OCI-LY7 (cell line): ENCODE results near the gene SEPTIN12.

Experiments used
- CTCF ChIP-seq: fragments of 200-600 bp; sonication (generic); conservative IDR thresholded peaks from 2 replicates; pipeline ENCODE4 v1.5.1; 2014; ENCODE audit warnings: mild to moderate bottlenecking, antibody characterized with exemption, low read length, moderate library complexity, mixed read lengths
- EZH2phosphoT487 ChIP-seq: fragments of 200-600 bp; sonication (generic); IDR thresholded peaks from 2 replicates; pipeline ENCODE4 v1.6.1; 2018; ENCODE audit warnings: low read depth, borderline replicate concordance, mild to moderate bottlenecking, mixed run types, antibody characterized with exemption, low read length, moderate library complexity, mixed read lengths

- TF ChIP-seq CTCF (no peak), EZH2phosphoT487 (no peak)
These were observed 38.8 kb upstream of the SEPTIN12 start for GRCh38 chr16:4826980-4827379.
